Endodermal cell (in vitro differentiated cells): ENCODE measurements around the gene RNF144A. TPM values are rescaled to one million over a fixed set of nuclear protein-coding genes. Genes with fewer than 3 reads are reported as not detected.

Experiments used
- DNase-seq: peaks from one replicate; pipeline ENCODE4 v3.0.0-alpha.2; 2017
- H3K27ac ChIP-seq: 2 replicates; pipeline ENCODE4 v1.5.1; 2013; ENCODE audit warnings: mild to moderate bottlenecking, low read depth, low read length, moderate library complexity
- H3K27me3 ChIP-seq: 2 replicates; pipeline ENCODE4 v1.6.1; 2013; ENCODE audit warnings: mild to moderate bottlenecking, low read length, moderate library complexity; ENCODE audit not compliant: insufficient read depth, control insufficient read depth, poor library complexity, severe bottlenecking
- H3K36me3 ChIP-seq: 2 replicates; pipeline ENCODE4 v1.7.0; 2013; ENCODE audit warnings: mild to moderate bottlenecking, low read length, moderate library complexity; ENCODE audit not compliant: control insufficient read depth, insufficient read depth
- H3K4me1 ChIP-seq: one replicate; pipeline ENCODE4 v1.7.0; 2013; ENCODE audit warnings: low read length; ENCODE audit not compliant: control insufficient read depth, insufficient read depth
- H3K4me3 ChIP-seq: 2 replicates; pipeline ENCODE4 v1.5.1; 2013; ENCODE audit warnings: mild to moderate bottlenecking, low read length, moderate library complexity
- H3K9ac ChIP-seq: 2 replicates; pipeline ENCODE4 v1.6.1; 2013; ENCODE audit warnings: mild to moderate bottlenecking, low read length, moderate library complexity; ENCODE audit not compliant: poor library complexity, severe bottlenecking; ENCODE audit errors: extremely low read depth
- H3K9me3 ChIP-seq: 2 replicates; pipeline ENCODE4 v1.6.1; 2013; ENCODE audit warnings: mild to moderate bottlenecking, low read length, moderate library complexity; ENCODE audit not compliant: control insufficient read depth
- H3K27ac Mint-ChIP-seq: 2 replicates; pipeline ENCODE4 v1.8.0; 2020; ENCODE audit warnings: mixed read lengths
- H3K27me3 Mint-ChIP-seq: 2 replicates; pipeline ENCODE4 v1.8.0; 2021; ENCODE audit warnings: mild to moderate bottlenecking, mixed read lengths; ENCODE audit not compliant: insufficient read depth
- H3K36me3 Mint-ChIP-seq: 2 replicates; pipeline ENCODE4 v1.8.0; 2020; ENCODE audit warnings: low read depth, mixed read lengths
- H3K4me1 Mint-ChIP-seq: 2 replicates; pipeline ENCODE4 v1.8.0; 2020; ENCODE audit warnings: mixed read lengths
- H3K4me3 Mint-ChIP-seq: 2 replicates; pipeline ENCODE4 v1.8.0; 2020; ENCODE audit warnings: mild to moderate bottlenecking, moderate library complexity, mixed read lengths
- H3K9me3 Mint-ChIP-seq: 2 replicates; pipeline ENCODE4 v1.8.0; 2020; ENCODE audit warnings: mild to moderate bottlenecking, mixed read lengths
- WGBS, 2 experiments: methylation state at CpG; one replicate each; pipeline versions ENCODE4 v1.1.5 to v1.1.7; 2013; ENCODE audit warnings: missing lambda C conversion rate in 2 of 2, mixed read lengths in 1 of 2; ENCODE audit not compliant: insufficient coverage in 1 of 2, insufficient read length in 1 of 2; 5-methylcytosine and 5-hydroxymethylcytosine counted together
- total RNA-seq, 2 donors: library from RNA; stranded (reverse); fragmentation: NEBNext Ultra II Directional in 1 of 2; extraction: Animal tissue kit (Norgen Biotek cat#: 25700) in 1 of 2; gene quantifications; 2 replicates in 1 of 2; 3 replicates in 1 of 2; pipeline ENCODE4 v1.2.1, GENCODE V29; 2021
- TF ChIP-seq, protein P1 (sequence below): fragments of 200-600 bp; sonication (generic); conservative IDR thresholded peaks from 2 replicates; pipeline ENCODE4 v1.5.0; 2021; ENCODE audit warnings: antibody characterized with exemption, mild to moderate bottlenecking

The RNF144A gene
- total RNA-seq, 2 donors from 2014 or later = 12.4 to 26.0 TPM

DNA sequence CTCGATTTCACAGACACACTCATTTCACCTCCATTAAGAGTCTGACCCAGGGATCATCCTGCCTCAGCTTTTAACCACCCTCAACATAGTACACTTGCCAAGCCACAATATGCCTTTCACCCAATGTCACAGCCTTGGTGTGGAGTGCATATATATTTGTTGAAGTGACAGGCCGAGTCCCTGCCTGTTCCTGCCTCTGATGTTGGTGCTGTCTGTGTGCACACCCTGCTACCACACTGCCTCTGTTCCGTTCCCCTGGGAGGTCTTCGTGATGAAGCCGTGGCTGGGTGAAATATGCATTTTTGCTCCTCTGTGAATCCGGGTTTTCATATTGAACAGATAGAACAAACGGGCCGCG lies 90.3 kb downstream of the RNF144A start:
- WGBS, 2 experiments = 80 to 100% methylated on average over 2 to 9 of the region's 9 CpGs
- no peak overlapping the region for H3K4me3 Mint-ChIP-seq
- Histone ChIP-seq H3K27ac (peak overlapping the region; percentile 71), H3K4me3 (no peak overlapping the region), H3K4me1 (no peaks in the 10 kb centered on the region), H3K27me3 (no peaks in the 10 kb centered on the region), H3K9ac (no peak overlapping the region), H3K9me3 (no peaks in the 10 kb centered on the region), H3K36me3 (no peaks in the 10 kb centered on the region)
- H3K27me3 Mint-ChIP-seq = no peaks in the 10 kb centered on the region
- no peak for DNase-seq
- TF ChIP-seq, protein P1, sequence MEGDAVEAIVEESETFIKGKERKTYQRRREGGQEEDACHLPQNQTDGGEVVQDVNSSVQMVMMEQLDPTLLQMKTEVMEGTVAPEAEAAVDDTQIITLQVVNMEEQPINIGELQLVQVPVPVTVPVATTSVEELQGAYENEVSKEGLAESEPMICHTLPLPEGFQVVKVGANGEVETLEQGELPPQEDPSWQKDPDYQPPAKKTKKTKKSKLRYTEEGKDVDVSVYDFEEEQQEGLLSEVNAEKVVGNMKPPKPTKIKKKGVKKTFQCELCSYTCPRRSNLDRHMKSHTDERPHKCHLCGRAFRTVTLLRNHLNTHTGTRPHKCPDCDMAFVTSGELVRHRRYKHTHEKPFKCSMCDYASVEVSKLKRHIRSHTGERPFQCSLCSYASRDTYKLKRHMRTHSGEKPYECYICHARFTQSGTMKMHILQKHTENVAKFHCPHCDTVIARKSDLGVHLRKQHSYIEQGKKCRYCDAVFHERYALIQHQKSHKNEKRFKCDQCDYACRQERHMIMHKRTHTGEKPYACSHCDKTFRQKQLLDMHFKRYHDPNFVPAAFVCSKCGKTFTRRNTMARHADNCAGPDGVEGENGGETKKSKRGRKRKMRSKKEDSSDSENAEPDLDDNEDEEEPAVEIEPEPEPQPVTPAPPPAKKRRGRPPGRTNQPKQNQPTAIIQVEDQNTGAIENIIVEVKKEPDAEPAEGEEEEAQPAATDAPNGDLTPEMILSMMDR = no peak
- H3K9me3 Mint-ChIP-seq = no peaks in the 10 kb centered on the region
- H3K27ac Mint-ChIP-seq = peak overlapping the region; percentile 35
- H3K36me3 Mint-ChIP-seq = no peaks in the 10 kb centered on the region
- peaks cover 6% of the 10 kb centered on the region for H3K4me1 Mint-ChIP-seq

DNA sequence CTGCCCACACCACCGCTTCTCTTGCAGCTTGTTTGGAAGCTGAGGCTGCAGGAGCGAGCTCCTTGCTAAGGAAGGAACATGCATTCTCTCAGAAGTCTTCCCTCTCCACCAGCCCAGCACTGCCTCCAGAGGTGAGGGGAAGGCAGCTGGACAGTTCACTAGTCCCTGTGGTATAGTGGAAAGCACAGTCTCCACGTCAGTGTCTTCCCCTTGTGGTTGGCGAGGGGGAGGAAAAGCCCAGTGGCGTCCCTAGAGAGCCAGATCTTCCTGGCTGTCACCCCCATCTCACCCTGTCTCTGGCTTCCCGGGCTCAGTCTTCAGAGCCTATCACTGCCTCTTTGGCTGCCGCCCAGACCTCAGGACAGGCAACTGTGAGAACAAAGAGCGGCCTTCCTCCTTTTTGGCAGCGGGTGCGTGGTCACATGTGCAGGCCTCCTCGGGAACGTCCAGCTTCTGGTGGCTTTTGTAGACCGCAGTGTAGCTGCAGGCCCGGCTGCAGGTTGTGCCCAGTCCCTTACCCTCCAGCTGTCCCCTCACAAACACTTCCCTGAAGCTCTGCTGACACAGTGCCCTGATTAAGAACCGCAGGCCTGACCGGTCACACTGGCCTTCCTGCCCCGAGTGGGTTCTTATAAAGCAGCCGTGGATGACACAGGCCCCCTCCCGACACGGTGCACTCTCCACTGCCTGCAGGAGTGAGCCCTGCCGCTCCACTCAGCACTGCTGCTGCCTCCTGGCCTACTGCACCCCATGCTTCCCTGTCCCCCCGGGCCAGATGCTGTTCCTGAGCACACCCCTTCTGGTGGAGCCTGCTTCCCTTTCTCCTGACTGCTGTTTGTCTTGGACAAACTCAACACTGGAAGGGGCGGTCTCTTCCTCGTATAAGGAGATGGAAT lies 90.9 kb downstream of the RNF144A start:
- Histone ChIP-seq H3K9ac (no peak overlapping the region), H3K4me3 (no peak overlapping the region), H3K4me1 (no peaks in the 10 kb centered on the region), H3K27me3 (no peaks in the 10 kb centered on the region), H3K36me3 (no peaks in the 10 kb centered on the region), H3K9me3 (no peaks in the 10 kb centered on the region), H3K27ac (peak overlapping the region; percentile 71)
- Mint-ChIP-seq H3K4me3 (no peak overlapping the region), H3K4me1 (peaks cover 6% of the 10 kb centered on the region), H3K27me3 (no peaks in the 10 kb centered on the region), H3K9me3 (no peaks in the 10 kb centered on the region), H3K27ac (no peak overlapping the region), H3K36me3 (no peaks in the 10 kb centered on the region)
- WGBS, 2 experiments = 88 to 90% methylated on average over 15 to 24 of the region's 24 CpGs
- peak; percentile 59 for DNase-seq
- TF ChIP-seq, protein P1 = peak; percentile 49

DNA sequence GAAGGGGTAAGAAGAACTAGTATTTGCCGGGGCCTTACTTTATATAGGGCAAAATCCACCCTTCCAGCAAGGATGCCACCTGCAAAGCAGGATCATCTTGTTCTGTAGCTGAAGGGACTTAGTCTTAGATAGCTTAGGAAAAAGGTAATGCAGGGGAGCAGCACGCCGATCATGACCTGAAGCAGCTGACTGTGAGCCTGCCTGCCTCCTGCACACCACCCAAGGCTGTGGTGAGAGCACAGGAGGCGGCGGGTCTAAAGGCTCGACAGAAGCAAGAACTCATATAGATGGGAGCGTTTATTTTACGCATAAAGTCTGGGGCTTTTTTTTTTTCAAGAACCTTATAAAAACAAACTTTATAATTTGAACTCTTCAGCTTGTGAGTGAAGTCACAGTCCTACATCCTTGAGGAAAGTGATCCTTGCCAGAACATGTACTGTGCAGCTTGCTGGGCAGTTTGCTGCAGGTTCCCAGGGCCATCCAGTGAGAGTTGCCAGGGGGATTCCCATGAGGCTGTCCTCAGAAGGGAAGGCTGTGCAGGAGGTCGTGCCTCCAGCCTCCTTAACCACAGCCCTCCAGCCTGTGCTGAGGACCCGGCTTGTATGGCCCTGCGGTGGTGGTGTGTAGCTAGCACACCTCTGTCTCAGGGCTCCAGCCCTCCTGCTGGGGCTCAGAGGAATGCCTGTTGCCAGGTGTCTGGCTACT lies 92.1 kb downstream of the RNF144A start:
- Mint-ChIP-seq H3K27ac (no peak overlapping the region), H3K9me3 (no peaks in the 10 kb centered on the region), H3K27me3 (no peaks in the 10 kb centered on the region), H3K4me1 (peaks cover 6% of the 10 kb centered on the region), H3K4me3 (no peak overlapping the region), H3K36me3 (no peaks in the 10 kb centered on the region)
- TF ChIP-seq, protein P1 = no peak
- Histone ChIP-seq H3K4me1 (no peaks in the 10 kb centered on the region), H3K9ac (no peak overlapping the region), H3K36me3 (no peaks in the 10 kb centered on the region), H3K27me3 (no peaks in the 10 kb centered on the region), H3K9me3 (no peaks in the 10 kb centered on the region), H3K27ac (no peak overlapping the region), H3K4me3 (no peak overlapping the region)
- whole genome bisulfite sequencing, 2 experiments = 90 to 99% methylated on average over 9 to 11 of the region's 11 CpGs
- DNase-seq = no peak
